GM23248 (cell line): ENCODE results near the gene NEUROD2.

Experiments used
- EZH2 ChIP-seq: fragments of 200-600 bp; sonication (generic); IDR thresholded peaks from 2 replicates; pipeline ENCODE4 v1.6.1; 2018; ENCODE audit warnings: antibody characterized with exemption, mild to moderate bottlenecking; ENCODE audit not compliant: insufficient read depth, poor library complexity, severe bottlenecking
- EZH2phosphoT487 ChIP-seq: fragments of 200-600 bp; sonication (generic); IDR thresholded peaks from 2 replicates; pipeline ENCODE4 v1.6.1; 2018; ENCODE audit warnings: antibody characterized with exemption, moderate library complexity, mild to moderate bottlenecking, low read depth; ENCODE audit not compliant: insufficient read depth

GRCh38 chr17:39573447-39574298, 34.0 kb downstream of the NEUROD2 start:
- TF ChIP-seq EZH2: no peak
- no peak for TF ChIP-seq EZH2phosphoT487
